Ishikawa (cell line): ENCODE data around the gene CTAGE9.
A peak's percentile ranks its signal among the peaks of the same experiment; 100 is the strongest.

Experiments
- CEBPB ChIP-seq: IDR thresholded peaks from 2 replicates; pipeline ENCODE4 v1.6.1; 2012
- CREB1 ChIP-seq: IDR thresholded peaks from 2 replicates; pipeline ENCODE4 v1.6.1; 2012; ENCODE audit warnings: low read depth
- EGR1 ChIP-seq: IDR thresholded peaks from 2 replicates; pipeline ENCODE4 v1.6.1; 2012
- EP300 ChIP-seq: IDR thresholded peaks from 2 replicates; pipeline ENCODE4 v1.6.1; 2012; ENCODE audit warnings: borderline replicate concordance
- FOXM1 ChIP-seq: IDR thresholded peaks from 2 replicates; pipeline ENCODE4 v1.6.1; 2012; ENCODE audit warnings: low read depth, borderline replicate concordance
- MAX ChIP-seq: IDR thresholded peaks from 2 replicates; pipeline ENCODE4 v1.6.1; 2012
- NFIC ChIP-seq: IDR thresholded peaks from 2 replicates; pipeline ENCODE4 v1.6.1; 2012
- RAD21 ChIP-seq: IDR thresholded peaks from 2 replicates; pipeline ENCODE4 v1.6.1; 2012; ENCODE audit warnings: low read depth
- REST ChIP-seq: IDR thresholded peaks from 2 replicates; pipeline ENCODE4 v1.6.1; 2012; ENCODE audit warnings: low read depth, mild to moderate bottlenecking
- TAF1 ChIP-seq: IDR thresholded peaks from 2 replicates; pipeline ENCODE4 v1.6.1; 2012; ENCODE audit warnings: low read depth, mild to moderate bottlenecking
- TCF12 ChIP-seq: IDR thresholded peaks from 2 replicates; pipeline ENCODE4 v1.6.1; 2012; ENCODE audit warnings: low read depth
- TEAD4 ChIP-seq: IDR thresholded peaks from 2 replicates; pipeline ENCODE4 v1.6.1; 2012
- USF1 ChIP-seq: IDR thresholded peaks from 2 replicates; pipeline ENCODE4 v1.6.1; 2012
- YY1 ChIP-seq: IDR thresholded peaks from 2 replicates; pipeline ENCODE4 v1.6.1; 2012; ENCODE audit warnings: low read depth
- ZBTB7A ChIP-seq: IDR thresholded peaks from 2 replicates; pipeline ENCODE4 v1.6.1; 2012; ENCODE audit warnings: low read depth

Gene CTAGE9

GRCh38 chr6:131754088-131754487 is 43.3 kb upstream of the CTAGE9 start:
- TF ChIP-seq EGR1 = no peak
- no peak for TF ChIP-seq YY1
- no peak for TF ChIP-seq MAX
- TF ChIP-seq TAF1 = no peak
- TF ChIP-seq NFIC = no peak
- no peak for TF ChIP-seq FOXM1
- no peak for TF ChIP-seq TEAD4

GRCh38 chr6:131749023-131749422 is 38.2 kb upstream of the CTAGE9 start:
- no peak for TF ChIP-seq TCF12
- TF ChIP-seq EGR1 = no peak
- TF ChIP-seq EP300 = no peak
- TF ChIP-seq CEBPB = no peak
- no peak for TF ChIP-seq ZBTB7A
- TF ChIP-seq NFIC = no peak
- TF ChIP-seq CREB1 = no peak
- TF ChIP-seq TEAD4 = no peak
- TF ChIP-seq REST = no peak
- no peak for TF ChIP-seq TAF1
- TF ChIP-seq MAX = no peak
- no peak for TF ChIP-seq YY1
- TF ChIP-seq FOXM1 = no peak
- no peak for TF ChIP-seq USF1
- no peak for TF ChIP-seq RAD21

- TF ChIP-seq ZBTB7A (no peak), USF1 (no peak), TCF12 (no peak), EGR1 (no peak)
Measured at GRCh38 chr6:131747821-131748353, 37.1 kb upstream of the CTAGE9 start.

- TF ChIP-seq RAD21 (no peak), FOXM1 (no peak), USF1 (no peak)
Measured at GRCh38 chr6:131745476-131745875, 34.7 kb upstream of the CTAGE9 start.

- TF ChIP-seq EGR1 (no peak), NFIC (peak; percentile 66), RAD21 (no peak), YY1 (no peak)
Measured at GRCh38 chr6:131744432-131745287, 33.8 kb upstream of the CTAGE9 start.

- TF ChIP-seq NFIC (peak; percentile 86), TAF1 (no peak), REST (no peak), RAD21 (no peak), USF1 (no peak), EP300 (peak; percentile 77), EGR1 (no peak), ZBTB7A (no peak), TEAD4 (peak; percentile 58), CEBPB (peak; percentile 54), YY1 (no peak), MAX (no peak), TCF12 (peak; percentile 82), FOXM1 (peak; percentile 47; the same call in 1 of the 2 replicates), CREB1 (no peak)
Measured at GRCh38 chr6:131741688-131742393, 31.0 kb upstream of the CTAGE9 start.
